H1 (cell line): ENCODE measurements around the gene PAWR. TPM values are rescaled to one million over a fixed set of nuclear protein-coding genes. Genes with fewer than 3 reads are reported as not detected.

Experiments
- CTCF ChIA-PET: fragments of 300-600 bp; sonication (Branson Sonifier 250); formaldehyde crosslinking; loops from one replicate; lab custom pipeline; 2021; ENCODE audit not compliant: partially characterized antibody; lab: Charles Lee
- POLR2A ChIA-PET: fragments of 300-600 bp; sonication (Branson Sonifier 250); formaldehyde crosslinking; loops from one replicate; lab custom pipeline; 2021; ENCODE audit warnings: inconsistent platforms; ENCODE audit not compliant: partially characterized antibody; lab: Charles Lee
- DNase-seq, 2 experiments: peaks; one replicate each; pipeline versions ENCODE4 v3.0.0 to v3.0.0-alpha.2; 2010 to 2022; ENCODE audit warnings: low spot score in 2 of 2, low read depth in 1 of 2, mixed read lengths in 1 of 2
- FAIRE-seq: peaks from 2 replicates; lab custom pipeline; 2011; peaks lifted over from hg19 to GRCh38; lab: Jason Lieb, UNC
- H2AFZ ChIP-seq: 2 replicates; pipeline ENCODE4 v1.8.1; 2012; ENCODE audit warnings: low read length, inconsistent platforms
- H2AK5ac ChIP-seq: 2 replicates; pipeline ENCODE4 v1.6.1; 2013; ENCODE audit warnings: low read depth, low read length
- H2BK120ac ChIP-seq: replicated peaks from 2 replicates; pipeline ENCODE3; 2013; ENCODE audit warnings: low read depth, low read length, inconsistent platforms
- H2BK12ac ChIP-seq: 2 replicates; pipeline ENCODE4 v1.6.1; 2013; ENCODE audit warnings: low read depth, low read length
- H2BK15ac ChIP-seq: 2 replicates; pipeline ENCODE4 v1.6.1; 2013; ENCODE audit warnings: low read length
- H2BK20ac ChIP-seq: 2 replicates; pipeline ENCODE4 v1.6.1; 2013; ENCODE audit warnings: low read length
- H2BK5ac ChIP-seq: 2 replicates; pipeline ENCODE4 v1.6.1; 2013; ENCODE audit warnings: low read depth, low read length
- H3K14ac ChIP-seq: 2 replicates; pipeline ENCODE4 v1.6.1; 2013; ENCODE audit warnings: inconsistent platforms; ENCODE audit not compliant: insufficient read length
- H3K18ac ChIP-seq: 2 replicates; pipeline ENCODE4 v1.6.1; 2013; ENCODE audit warnings: low read length; ENCODE audit errors: extremely low read depth
- H3K23ac ChIP-seq: 2 replicates; pipeline ENCODE4 v1.6.1; 2013; ENCODE audit warnings: inconsistent platforms; ENCODE audit not compliant: insufficient read length
- H3K23me2 ChIP-seq: 2 replicates; pipeline ENCODE4 v1.6.1; 2013; ENCODE audit warnings: low read depth, low read length
- H3K27ac ChIP-seq: 2 replicates; pipeline ENCODE4 v1.6.1; 2011; ENCODE audit warnings: low read depth, low read length, inconsistent platforms
- H3K27me3 ChIP-seq, 4 experiments: replicated peaks in 1 of 4; 1 replicate in 1 of 4; 2 replicates in 3 of 4; pipeline versions ENCODE4 v1.6.1 to v1.8.1; 2011 to 2013; ENCODE audit warnings: low read length in 3 of 4, mild to moderate bottlenecking in 3 of 4, inconsistent platforms in 2 of 4, mixed read lengths in 2 of 4, moderate library complexity in 1 of 4; ENCODE audit not compliant: control insufficient read depth in 3 of 4, insufficient read depth in 3 of 4; ENCODE audit errors: extremely low read depth in 1 of 4
- H3K36me3 ChIP-seq, 4 experiments: 2 replicates each; pipeline versions ENCODE4 v1.6.1 to v1.8.1; 2011 to 2013; ENCODE audit warnings: mild to moderate bottlenecking in 4 of 4, low read length in 3 of 4, moderate library complexity in 2 of 4, control low read depth in 1 of 4, inconsistent platforms in 1 of 4; ENCODE audit not compliant: insufficient read depth in 4 of 4, control insufficient read depth in 2 of 4
- H3K4ac ChIP-seq: replicated peaks from 2 replicates; pipeline ENCODE3; 2013; ENCODE audit warnings: low read length, low read depth, mixed read lengths, inconsistent platforms; ENCODE audit not compliant: insufficient read length
- H3K4me1 ChIP-seq, 4 experiments: replicated peaks in 1 of 4; 1 replicate in 1 of 4; 2 replicates in 3 of 4; pipeline versions ENCODE4 v1.6.1 to v1.8.1; 2011 to 2013; ENCODE audit warnings: low read length in 3 of 4, inconsistent platforms in 2 of 4, mixed read lengths in 1 of 4; ENCODE audit not compliant: insufficient read depth in 4 of 4, control insufficient read depth in 3 of 4
- H3K4me2 ChIP-seq, 2 experiments: 2 replicates each; pipeline versions ENCODE4 v1.6.1 to v1.8.1; 2011 to 2013; ENCODE audit warnings: low read depth in 2 of 2, low read length in 2 of 2, control low read depth in 1 of 2, inconsistent platforms in 1 of 2, mild to moderate bottlenecking in 1 of 2; ENCODE audit not compliant: insufficient read depth in 1 of 2
- H3K4me3 ChIP-seq, 4 experiments: fragments of 200-600, 300-600 bp in 1 of 4; sonication (generic), shearing (Covaris generic), sonication (Bioruptor Twin) in 1 of 4; 2 replicates each; pipeline versions ENCODE4 v1.5.1 to v1.8.1; 2011 to 2016; ENCODE audit warnings: low read length in 4 of 4, low read depth in 3 of 4, control low read depth in 2 of 4, inconsistent platforms in 2 of 4, mild to moderate bottlenecking in 2 of 4, mixed read lengths in 1 of 4, moderate library complexity in 1 of 4; ENCODE audit not compliant: insufficient read depth in 2 of 4; ENCODE audit errors: extremely low read depth in 1 of 4
- H3K56ac ChIP-seq: replicated peaks from 2 replicates; pipeline ENCODE3; 2013; ENCODE audit warnings: low read depth, mild to moderate bottlenecking, mixed read lengths, low read length, inconsistent platforms; ENCODE audit not compliant: insufficient read length
- H3K79me1 ChIP-seq: 2 replicates; pipeline ENCODE4 v1.6.1; 2013; ENCODE audit warnings: low read depth, low read length, control low read depth
- H3K79me2 ChIP-seq, 2 experiments: 2 replicates each; pipeline versions ENCODE4 v1.6.1 to v1.8.1; 2012 to 2013; ENCODE audit warnings: low read length in 2 of 2, mild to moderate bottlenecking in 2 of 2, inconsistent platforms in 1 of 2; ENCODE audit not compliant: insufficient read depth in 2 of 2, control insufficient read depth in 1 of 2
- H3K9ac ChIP-seq, 4 experiments: replicated peaks in 1 of 4; 1 replicate in 1 of 4; 2 replicates in 3 of 4; pipeline versions ENCODE4 v1.6.1 to v1.8.1; 2011 to 2013; ENCODE audit warnings: low read depth in 3 of 4, low read length in 3 of 4, control low read depth in 2 of 4, mild to moderate bottlenecking in 2 of 4, moderate library complexity in 2 of 4, inconsistent platforms in 1 of 4; ENCODE audit errors: extremely low read depth in 1 of 4
- H3K9me3 ChIP-seq, 2 experiments: 2 replicates each; pipeline versions ENCODE4 v1.6.1 to v1.8.1; 2012 to 2013; ENCODE audit warnings: mild to moderate bottlenecking in 2 of 2, moderate library complexity in 2 of 2, control low read depth in 1 of 2, inconsistent platforms in 1 of 2, low read depth in 1 of 2, low read length in 1 of 2, mixed read lengths in 1 of 2; ENCODE audit not compliant: insufficient read depth in 2 of 2
- H4K20me1 ChIP-seq, 2 experiments: replicated peaks in 1 of 2; 2 replicates each; pipeline versions ENCODE3 to v1.8.1; 2011 to 2013; ENCODE audit warnings: inconsistent platforms in 2 of 2, low read length in 2 of 2, mild to moderate bottlenecking in 1 of 2; ENCODE audit not compliant: insufficient read depth in 2 of 2, control insufficient read depth in 1 of 2
- H4K5ac ChIP-seq: 2 replicates; pipeline ENCODE4 v1.6.1; 2013; ENCODE audit warnings: low read length, low read depth, mixed read lengths, inconsistent platforms; ENCODE audit not compliant: insufficient read length
- H4K8ac ChIP-seq: 2 replicates; pipeline ENCODE4 v1.8.0; 2013; ENCODE audit warnings: mild to moderate bottlenecking, moderate library complexity, low read length, inconsistent platforms; ENCODE audit not compliant: insufficient read depth; ENCODE audit errors: extremely low read depth
- H4K91ac ChIP-seq: replicated peaks from 2 replicates; pipeline ENCODE3; 2013; ENCODE audit warnings: low read length, mixed read lengths, inconsistent platforms; ENCODE audit not compliant: insufficient read length
- GABPA ChIP-seq: IDR thresholded peaks from 2 replicates; pipeline ENCODE4 v1.6.1; 2011; ENCODE audit warnings: mild to moderate bottlenecking, low read length, moderate library complexity, borderline replicate concordance; ENCODE audit not compliant: insufficient read depth
- PHF8 ChIP-seq: fragments of 200-600 bp; sonication (generic); conservative IDR thresholded peaks from 2 replicates; pipeline ENCODE4 v1.7.1; 2012; ENCODE audit warnings: low read depth, mild to moderate bottlenecking, inconsistent platforms, low read length, moderate library complexity
- RAD21 ChIP-seq, 2 experiments: IDR thresholded peaks in 1 of 2; conservative IDR thresholded peaks in 1 of 2; 2 replicates each; pipeline ENCODE4 v1.6.1; 2011; ENCODE audit warnings: low read depth in 2 of 2, low read length in 2 of 2, improper control_type of control experiment in 1 of 2, inconsistent platforms in 1 of 2, mild to moderate bottlenecking in 1 of 2, moderate library complexity in 1 of 2
- RNF2 ChIP-seq: fragments of 200-900, 300-1000 bp; sonication (generic); IDR thresholded peaks from 2 replicates; pipeline ENCODE4 v1.7.1; 2016; ENCODE audit warnings: borderline replicate concordance, low read depth, mild to moderate bottlenecking, antibody characterized with exemption, low read length; ENCODE audit not compliant: poor library complexity, severe bottlenecking; ENCODE audit errors: missing control alignments
- SP2 ChIP-seq: IDR thresholded peaks from 2 replicates; pipeline ENCODE4 v1.6.1; 2012; ENCODE audit warnings: mild to moderate bottlenecking, low read length, inconsistent platforms
- SUZ12 ChIP-seq: fragments of 200-600 bp; sonication (generic); IDR thresholded peaks from 2 replicates; pipeline ENCODE4 v1.6.1; 2012; ENCODE audit warnings: mild to moderate bottlenecking, inconsistent platforms, low read length, moderate library complexity, mixed read lengths
- TAF7 ChIP-seq: optimal IDR thresholded peaks from 2 replicates; pipeline ENCODE3; 2011; ENCODE audit warnings: low read depth, mild to moderate bottlenecking, inconsistent platforms, low read length, moderate library complexity, borderline replicate concordance
- ZNF274 ChIP-seq: IDR thresholded peaks from 2 replicates; pipeline ENCODE4 v1.7.0; 2012; ENCODE audit warnings: low read length, borderline replicate concordance; ENCODE audit errors: extremely low read depth
- WGBS, 2 experiments: shearing (Covaris generic) in 1 of 2; methylation state at CpG; one replicate each; pipeline versions ENCODE4 v1.1.6 to v1.1.7; 2013 to 2015; ENCODE audit warnings: low lambda C conversion rate in 2 of 2, mixed read lengths in 2 of 2, inconsistent platforms in 1 of 2, low coverage in 1 of 2, missing lambda C conversion rate in 1 of 2; ENCODE audit not compliant: insufficient replicate concordance in 2 of 2, insufficient coverage in 1 of 2, insufficient read length in 1 of 2; ENCODE audit errors: extremely low coverage in 1 of 2, missing lambda C conversion rate in 1 of 2; 5-methylcytosine and 5-hydroxymethylcytosine counted together
- polyA plus RNA-seq, 7 experiments: library from polyadenylated mRNA; depleted of rRNA in 3 of 7; stranded (reverse) in 5 of 7; unstranded in 2 of 7; fragments of >200 nt in 5 of 7; fragments of 200-250 nt in 2 of 7; gene quantifications; 1 replicate in 5 of 7; 2 replicates in 1 of 7; 4 replicates in 1 of 7; pipeline versions ENCODE4 v1.2.1 to v1.2.3, GENCODE V29; 2011 to 2013; ENCODE audit warnings: missing spikeins in 2 of 7, mixed read lengths in 2 of 7
- total RNA-seq: library from RNA; stranded (reverse); fragmentation: NEBNext Ultra II Directional; extraction: Animal tissue kit (Norgen Biotek cat#: 25700); gene quantifications from 2 replicates; pipeline ENCODE4 v1.2.1, GENCODE V29; 2021

The PAWR gene
- total and polyA plus RNA-seq, 2 of the 8 experiments (the other 6 are each of a cell fraction or from before 2014, with no cell fraction given): 28.3 to 327 TPM

GRCh38 chr12:79569679-79570078 lies 121.1 kb downstream of the PAWR start:
- H3K9ac ChIP-seq: no peak overlapping the region
- H2AK5ac ChIP-seq: no peak overlapping the region
- H3K79me2 ChIP-seq: no peaks in the 10 kb centered on the region; a peak in 2 of 4 replicates
- H3K4me2 ChIP-seq: no peak overlapping the region
- H3K4ac ChIP-seq: no peak overlapping the region
- no peak overlapping the region for H3K27ac ChIP-seq
- no peaks in the 10 kb centered on the region for H3K27me3 ChIP-seq
- no peaks in the 10 kb centered on the region for H4K20me1 ChIP-seq
- no peak for DNase-seq
- H3K23me2 ChIP-seq: no peaks in the 10 kb centered on the region
- POLR2A ChIA-PET: no interaction called here
- H3K36me3 ChIP-seq: peaks cover 5 to 48% (median 29%) of the 10 kb centered on the region in 4 experiments; a peak in 7 of 8 replicates
- no peak overlapping the region for H3K23ac ChIP-seq
- FAIRE-seq: no peak
- no peak overlapping the region for H3K56ac ChIP-seq
- H2BK5ac ChIP-seq: 0 out of 2 replicates have a peak overlapping the region, but pooled peaks have one; percentile 4
- no peak overlapping the region for H2BK20ac ChIP-seq
- peaks cover 9 to 23% of the 10 kb centered on the region in 2 experiments for H3K9me3 ChIP-seq
- H2BK120ac ChIP-seq: no peak overlapping the region
- no peak overlapping the region for H4K5ac ChIP-seq
- TF ChIP-seq PHF8 (no peak), RNF2 (no peak), GABPA (no peak), SUZ12 (no peak), SP2 (no peak), ZNF274 (no peak), RAD21 (IDR thresholded peaks at IDR 0.05 in 1 of 2, conservative IDR thresholded peaks at IDR 0.05 in 1 of 2; ENCODE audit: low read depth in 2 of 2, low read length in 2 of 2) (no peak), TAF7 (no peak)
- TF ChIP-seq, all 59 proteins: peak for 0
- Histone ChIP-seq H2BK15ac (no peak overlapping the region), H3K79me1 (no peaks in the 10 kb centered on the region), H3K18ac (peak overlapping the region; percentile 29; the same call in 1 of the 2 replicates), H2BK12ac (no peak overlapping the region), H3K14ac (no peak overlapping the region), H3K4me1 (no peaks in the 10 kb centered on the region), H4K8ac (no peak overlapping the region; the same call in 1 of the 2 replicates), H2AFZ (no peak overlapping the region), H4K91ac (peak overlapping the region; percentile 7), H3K4me3 (no peak overlapping the region)
- CTCF ChIA-PET: interaction anchor here (1.7 kb wide), 1 partner anchor 32 kb away, joined by 6 read pairs; no protein-coding TSS in a partner anchor
- 93% methylated on average over 3 of the region's 3 CpGs; no CpG with 5 or more reads in 1 of the 2 experiments for WGBS, 2 experiments
